Ramos (cell line): Measurements from ENCODE around the gene PKMYT1.
"Not testable (repeated sequence)": the region's sequence is repeated elsewhere in the genome, so short reads cannot be mapped to it uniquely, and the experiment has no call there.

Experiments
- in situ Hi-C: fragments of 300-500 bp; cut with MboI; formaldehyde crosslinking; loops from one replicate; pipeline ENCODE4 v1.14.3; 2022; ENCODE audit warnings: low sequenced_read_pairs; ENCODE audit not compliant: unreplicated experiment

Gene PKMYT1

GRCh38 chr16:2942045-2942444, 38.2 kb downstream of the PKMYT1 start:
- in situ Hi-C loops: no loop called here

- in situ Hi-C loops: no loop called here
Measured at GRCh38 chr16:2939968-2940367, 40.3 kb downstream of the PKMYT1 start.

DNA sequence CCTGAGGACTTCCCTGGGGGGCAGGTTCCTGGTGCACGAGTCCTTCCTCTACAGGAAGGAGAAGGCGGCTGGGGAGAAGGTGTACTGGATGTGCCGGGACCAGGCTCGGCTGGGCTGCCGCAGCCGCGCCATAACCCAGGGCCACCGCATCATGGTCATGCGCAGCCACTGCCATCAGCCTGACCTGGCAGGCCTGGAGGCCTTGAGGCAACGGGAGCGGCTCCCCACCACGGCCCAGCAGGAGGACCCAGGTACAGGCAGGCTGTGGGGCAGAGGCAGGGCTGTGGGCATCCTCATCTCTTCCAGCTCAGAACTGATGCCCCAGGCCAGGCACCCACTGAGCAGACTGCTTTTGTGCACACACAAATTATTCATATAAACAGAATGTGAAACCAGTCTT, 42.0 kb downstream of the PKMYT1 start:
- in situ Hi-C loops: no loop called here

- in situ Hi-C loops: no loop called here
Measured at GRCh38 chr16:2937170-2937569, 43.1 kb downstream of the PKMYT1 start.

- in situ Hi-C loops: no loop called here
Measured at GRCh38 chr16:2936436-2937011, 43.7 kb downstream of the PKMYT1 start.

DNA sequence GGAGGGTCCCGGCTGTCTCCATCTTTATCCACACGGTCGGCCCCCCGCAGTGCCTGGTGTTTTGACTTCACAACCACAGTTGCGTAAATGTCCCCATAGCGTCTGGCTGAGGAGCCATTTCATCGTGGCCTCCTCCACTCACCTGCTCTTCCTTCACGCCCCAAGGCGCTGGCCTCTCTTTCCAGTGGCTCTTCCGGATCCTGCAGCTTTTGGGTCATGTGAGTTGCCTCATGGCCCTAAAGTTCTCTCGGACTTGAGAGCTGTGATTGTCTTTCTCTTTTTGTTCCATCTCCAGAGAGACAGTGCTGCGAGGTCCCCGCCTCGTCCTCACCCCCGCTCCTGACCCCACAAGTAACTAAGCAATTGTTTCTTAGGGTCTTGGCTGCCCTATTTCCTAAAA, 45.8 kb downstream of the PKMYT1 start:
- in situ Hi-C loops: no loop called here

- in situ Hi-C loops: no loop called here
Measured at GRCh38 chr16:2933701-2934100, 46.5 kb downstream of the PKMYT1 start.

- in situ Hi-C loops: no loop called here
Measured at GRCh38 chr16:2933136-2933535, 47.1 kb downstream of the PKMYT1 start.

- in situ Hi-C loops: not testable (repeated sequence)
Measured at GRCh38 chr16:2931231-2931914, 48.9 kb downstream of the PKMYT1 start.

GRCh38 chr16:2930236-2930635, 50.0 kb downstream of the PKMYT1 start:
- in situ Hi-C loops: no loop called here

DNA sequence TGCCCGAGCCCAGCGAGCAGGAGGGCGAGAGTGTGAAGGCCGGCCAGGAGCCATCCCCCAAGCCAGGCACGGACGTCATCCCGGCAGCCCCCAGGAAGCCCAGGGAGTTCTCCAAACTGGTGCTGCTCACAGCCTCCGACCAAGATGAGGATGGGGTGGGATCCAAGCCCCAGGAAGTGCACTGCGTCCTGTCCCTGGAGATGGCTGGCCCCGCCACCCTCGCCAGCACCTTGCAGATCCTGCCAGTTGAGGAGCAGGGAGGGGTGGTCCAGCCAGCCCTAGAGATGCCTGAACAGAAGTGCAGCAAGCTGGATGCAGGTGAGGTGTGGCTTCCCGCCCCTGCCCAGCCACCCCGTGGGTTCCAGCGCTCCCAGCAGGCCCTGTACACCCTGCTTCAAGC, 50.6 kb downstream of the PKMYT1 start:
- in situ Hi-C loops: no loop called here

- in situ Hi-C loops: no loop called here
Measured at GRCh38 chr16:2928796-2929195, 51.5 kb downstream of the PKMYT1 start.

- in situ Hi-C loops: not testable (repeated sequence)
Measured at GRCh38 chr16:2928151-2928550, 52.1 kb downstream of the PKMYT1 start.

GRCh38 chr16:2927010-2927646, 53.1 kb downstream of the PKMYT1 start:
- in situ Hi-C loops: no loop called here

GRCh38 chr16:2926650-2926999, 53.6 kb downstream of the PKMYT1 start:
- in situ Hi-C loops: no loop called here

GRCh38 chr16:2925951-2926649, 54.1 kb downstream of the PKMYT1 start:
- in situ Hi-C loops: no loop called here

- in situ Hi-C loops: no loop called here
Measured at GRCh38 chr16:2924901-2925755, 55.1 kb downstream of the PKMYT1 start.

- in situ Hi-C loops: no loop called here
Measured at GRCh38 chr16:2923481-2923880, 56.8 kb downstream of the PKMYT1 start.
